Sciatic nerve (tissue), 2 donors: ENCODE measurements around the gene GALNT17. TPM values are rescaled to one million over a fixed set of nuclear protein-coding genes. Genes with fewer than 3 reads are reported as not detected.
"Not testable (repeated sequence)": the region's sequence is repeated elsewhere in the genome, so short reads cannot be mapped to it uniquely, and the experiment has no call there.

Experiments
- ATAC-seq: fragments of 200-7000 bp; cut with Tn5 transposase; one replicate; pipeline ENCODE4 v1.9.1; 2020; ENCODE audit warnings: mild to moderate bottlenecking, moderate library complexity
- DNase-seq: peaks from one replicate; pipeline ENCODE4 v3.0.0-alpha.2; 2020; ENCODE audit warnings: low spot score
- intact Hi-C: fragments of 100-400 bp; cut with DNase I; formaldehyde crosslinking; loops from one replicate; pipeline ENCODE4 v1.14.2; 2022
- total RNA-seq: library from RNA; stranded (reverse); fragmentation: NEBNext Ultra II Directional; extraction: Animal tissue kit (Norgen Biotek cat#: 25700); gene quantifications from one replicate; pipeline ENCODE4 v1.2.1, GENCODE V29; 2021
- donor health status: DM: no; HTN: no; CAD: no.
- donor health status: DM: no; HTN: no; CAD: no.

Gene GALNT17
- total RNA-seq, 1 donor from 2014 or later, result 65.4 TPM

GRCh38 chr7:71618278-71618677 is 486.3 kb downstream of the GALNT17 start:
- no peak for ATAC-seq
- no peak for DNase-seq
- intact Hi-C loops, result no loop called here

GRCh38 chr7:71625545-71625944 is 493.6 kb downstream of the GALNT17 start:
- intact Hi-C loops, result no loop called here
- ATAC-seq (no peak), DNase-seq (no peak)

GRCh38 chr7:71626206-71626605 is 494.3 kb downstream of the GALNT17 start:
- intact Hi-C loops, result no loop called here
- ATAC-seq, result no peak
- DNase-seq, result no peak

DNA sequence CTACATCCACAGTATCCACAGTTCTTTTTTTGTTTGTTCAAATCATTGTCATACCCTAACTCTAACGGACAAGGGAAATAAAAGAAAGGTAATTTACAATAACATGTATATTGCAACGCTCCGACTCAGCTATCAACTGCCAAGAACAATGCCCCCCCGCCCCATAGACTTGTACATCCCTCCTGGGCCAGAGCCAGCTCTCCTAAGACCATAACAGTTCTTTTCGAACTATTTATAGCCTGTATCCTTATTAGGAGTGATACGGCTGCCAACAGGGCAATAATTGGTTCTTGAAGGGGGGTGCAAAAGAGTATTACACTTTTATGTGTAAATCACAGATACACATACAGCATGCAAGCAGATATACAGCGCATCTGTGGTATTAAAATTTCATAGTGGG is 495.7 kb downstream of the GALNT17 start:
- ATAC-seq, result no peak
- intact Hi-C loops, result no loop called here
- no peak for DNase-seq

DNA sequence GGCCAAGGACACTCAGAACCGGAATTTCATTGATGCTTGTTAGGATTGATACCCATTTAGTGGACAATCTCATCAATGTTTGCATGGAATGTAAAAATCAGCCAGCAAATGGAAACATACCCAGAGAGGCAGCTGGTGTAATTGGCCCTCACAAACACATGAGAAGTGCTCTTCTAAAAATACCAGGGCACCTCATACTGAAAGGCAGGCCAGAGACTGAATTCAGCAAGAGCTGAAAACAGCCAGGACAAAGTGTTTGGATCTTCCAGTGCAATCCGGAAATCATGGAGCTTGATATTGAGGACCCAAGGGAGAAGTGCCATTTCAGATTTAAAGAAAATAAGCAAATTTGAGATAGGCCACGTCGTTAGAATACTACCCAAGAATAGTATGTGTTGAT is 498.6 kb downstream of the GALNT17 start:
- DNase-seq (no peak), ATAC-seq (no peak)
- intact Hi-C loops, result no loop called here

DNA sequence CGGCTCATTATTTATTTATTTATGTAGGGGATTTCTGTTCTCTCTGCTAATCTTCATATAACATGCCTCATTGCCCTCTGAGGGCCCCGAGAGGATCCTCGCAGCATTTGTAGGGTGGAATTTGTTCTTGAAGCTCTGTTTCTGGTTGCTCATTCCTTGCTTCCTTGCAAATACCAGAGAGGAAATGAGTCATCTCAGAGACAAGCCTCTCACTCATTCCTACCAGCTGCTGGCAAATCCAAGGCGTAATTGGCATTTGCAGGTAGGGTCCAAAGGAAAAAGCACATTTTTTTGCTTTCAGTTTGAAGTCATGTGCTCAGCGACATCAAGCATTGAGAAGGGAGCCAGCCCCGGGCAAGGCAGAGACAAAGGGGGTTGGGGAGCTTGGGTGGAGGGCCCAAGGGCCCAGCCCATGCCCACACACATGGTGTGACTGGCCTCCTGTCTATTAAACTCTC is 501.6 kb downstream of the GALNT17 start:
- ATAC-seq, result peak; percentile 60
- no peak for DNase-seq
- intact Hi-C loops, result no loop called here

DNA sequence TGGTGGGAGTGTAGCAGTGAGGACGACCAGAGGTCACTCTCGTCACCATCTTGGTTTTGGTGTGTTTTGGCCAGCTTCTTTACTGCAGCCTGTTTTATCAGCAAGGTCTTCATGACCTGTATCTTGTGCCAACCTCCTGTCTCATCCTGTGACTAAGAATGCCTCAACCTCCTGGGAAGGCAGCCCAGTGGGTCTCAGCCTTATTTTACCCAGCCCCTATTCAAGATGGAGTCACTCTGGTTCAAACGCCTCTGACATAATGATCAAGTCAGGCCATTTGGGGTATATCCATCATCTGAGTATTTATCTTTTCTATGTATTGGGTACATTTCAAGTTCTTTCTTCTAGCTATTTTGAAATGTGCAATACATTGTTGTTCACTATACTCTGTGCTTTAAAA is 503.9 kb downstream of the GALNT17 start:
- DNase-seq, ATAC-seq, intact Hi-C loops: not testable (repeated sequence)

GRCh38 chr7:71636329-71636728 is 504.4 kb downstream of the GALNT17 start:
- ATAC-seq (no peak), DNase-seq (no peak)
- intact Hi-C loops, result no loop called here

GRCh38 chr7:71637578-71637977 is 505.6 kb downstream of the GALNT17 start:
- no peak for ATAC-seq
- DNase-seq, result no peak
- intact Hi-C loops, result no loop called here

DNA sequence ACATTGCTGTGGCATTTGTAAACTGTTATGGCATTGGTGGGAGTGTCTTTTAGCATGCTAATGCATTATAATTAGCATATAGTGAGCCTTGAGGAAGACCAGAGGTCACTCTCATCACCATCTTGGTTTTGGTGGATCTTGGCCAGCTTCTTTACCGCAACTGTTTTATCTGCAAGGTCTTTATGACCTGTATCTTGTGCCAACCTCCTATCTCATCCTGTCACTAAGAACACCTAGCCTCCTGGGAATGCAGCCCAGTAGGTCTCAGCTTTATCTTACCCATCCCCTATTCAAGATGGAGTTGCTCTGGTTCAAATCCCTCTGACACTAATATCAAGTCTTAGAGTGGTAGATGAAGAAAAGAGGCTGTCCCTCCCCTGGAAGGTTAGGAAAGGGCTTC is 506.2 kb downstream of the GALNT17 start:
- no peak for ATAC-seq
- no peak for DNase-seq
- intact Hi-C loops, result no loop called here

DNA sequence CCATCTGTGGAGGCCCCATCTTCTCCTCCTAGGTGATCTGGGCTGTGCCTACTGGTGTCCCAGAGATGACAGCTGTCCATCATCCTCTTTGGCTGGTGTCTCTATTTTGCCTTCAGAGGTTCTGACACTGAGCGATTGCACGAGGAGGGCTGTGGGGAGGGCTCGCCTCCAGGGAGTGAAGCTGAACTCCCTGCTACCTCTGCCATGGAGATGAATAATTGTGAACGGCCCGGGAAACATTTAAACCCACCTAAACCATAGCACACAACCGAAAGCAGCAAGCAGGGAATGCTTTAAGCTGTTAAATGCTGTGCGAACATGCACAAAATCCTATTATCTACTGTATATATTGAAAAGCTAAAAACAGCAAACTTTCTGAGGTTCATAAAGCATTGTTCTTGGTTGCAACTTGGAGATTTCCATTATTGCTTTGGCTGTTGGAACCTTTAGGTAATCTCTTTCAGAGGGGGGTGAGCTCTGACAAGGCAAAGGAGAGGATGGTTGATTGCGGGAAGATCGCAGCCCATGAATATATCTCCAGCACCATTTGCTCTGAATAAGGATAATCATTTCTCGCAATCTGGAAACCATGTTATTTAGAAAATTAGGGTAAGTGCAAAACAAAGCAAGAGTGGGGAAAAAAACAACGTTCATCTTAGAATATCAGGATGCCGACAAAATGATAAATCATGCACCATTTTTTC is 507.6 kb downstream of the GALNT17 start:
- DNase-seq (no peak), ATAC-seq (no peak)
- intact Hi-C loops, result no loop called here

DNA sequence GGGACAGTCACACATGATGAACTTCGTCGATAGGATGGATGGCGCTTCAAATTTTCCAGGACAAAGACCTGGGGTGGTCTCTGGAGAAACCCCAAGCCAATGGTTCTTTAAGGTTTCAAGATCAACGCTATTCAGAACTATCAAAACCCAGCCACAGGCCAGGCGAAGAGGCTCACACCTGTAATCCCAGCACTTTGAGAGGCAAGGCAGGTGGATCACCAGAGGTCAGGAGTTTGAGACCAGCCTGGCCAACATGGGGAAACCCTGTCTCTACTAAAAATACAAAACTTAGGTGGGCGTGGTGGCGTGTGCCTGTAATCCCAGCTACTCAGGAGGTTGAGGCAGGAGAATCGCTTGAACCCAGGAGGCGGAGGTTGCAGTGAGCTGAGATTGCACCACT is 511.1 kb downstream of the GALNT17 start:
- ATAC-seq, DNase-seq: not testable (repeated sequence)

GRCh38 chr7:71645836-71646235 is 513.9 kb downstream of the GALNT17 start:
- DNase-seq (no peak), ATAC-seq (no peak)
- intact Hi-C loops, result no loop called here

More for the DNA sequence above, 511.1 kb downstream of the GALNT17 start:
- intact Hi-C loops, result not testable (repeated sequence)

DNA sequence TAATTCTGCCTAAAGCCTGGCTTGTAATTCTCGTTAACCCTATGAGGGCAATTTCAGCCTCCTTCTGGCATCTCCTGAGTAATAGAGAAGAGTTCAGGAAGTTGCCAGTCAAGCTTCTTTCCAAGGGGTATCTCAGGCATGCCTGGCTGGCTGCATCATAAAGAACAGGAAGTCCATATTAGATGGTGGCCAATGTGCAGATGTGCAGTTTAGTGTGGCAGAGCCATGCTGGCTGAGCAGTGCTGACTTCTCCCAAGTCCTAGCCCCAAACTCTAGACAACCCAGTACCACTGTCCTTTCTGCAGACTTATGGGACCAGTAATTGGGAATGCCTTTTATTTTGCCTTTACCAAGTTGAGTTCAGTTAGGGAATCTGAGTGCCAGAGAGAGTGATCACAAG is 517.9 kb downstream of the GALNT17 start:
- intact Hi-C loops, result loop anchor here (5.0 kb wide), 1 partner anchor 63 kb away; no protein-coding TSS in a partner anchor
- ATAC-seq, result no peak
- DNase-seq, result no peak

DNA sequence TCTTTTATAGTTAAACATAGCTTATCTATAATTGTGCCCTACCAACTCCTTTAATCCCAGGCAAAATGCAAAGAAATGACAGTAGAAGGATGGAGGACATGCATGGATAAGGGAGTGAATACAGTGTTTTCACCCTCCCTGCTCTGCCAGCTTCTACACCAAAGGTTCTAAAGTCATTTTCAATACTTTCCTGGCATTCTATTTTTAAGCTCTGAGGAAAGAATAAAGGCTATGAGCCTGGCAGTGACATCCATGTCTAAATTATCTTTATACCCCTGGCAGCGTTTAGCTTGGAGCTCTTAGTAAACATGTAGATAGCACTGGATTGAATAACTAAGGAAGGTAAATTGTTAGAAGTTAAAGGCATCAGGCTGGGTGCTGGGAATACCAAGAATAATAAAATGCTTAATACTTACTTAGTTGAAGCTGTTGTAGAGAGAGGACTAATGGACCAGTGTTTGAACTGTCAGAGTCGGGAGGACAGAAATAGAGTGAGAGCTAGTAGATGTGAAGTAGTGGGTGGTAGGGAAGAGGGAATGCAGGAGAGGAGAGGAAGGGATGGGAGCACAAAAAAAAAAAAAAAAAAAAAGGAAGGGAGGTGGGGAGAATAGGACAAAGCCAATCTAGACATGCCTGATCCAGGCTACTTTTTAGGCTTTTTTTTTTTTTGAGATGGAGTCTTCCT is 518.9 kb downstream of the GALNT17 start:
- no peak for ATAC-seq

DNA sequence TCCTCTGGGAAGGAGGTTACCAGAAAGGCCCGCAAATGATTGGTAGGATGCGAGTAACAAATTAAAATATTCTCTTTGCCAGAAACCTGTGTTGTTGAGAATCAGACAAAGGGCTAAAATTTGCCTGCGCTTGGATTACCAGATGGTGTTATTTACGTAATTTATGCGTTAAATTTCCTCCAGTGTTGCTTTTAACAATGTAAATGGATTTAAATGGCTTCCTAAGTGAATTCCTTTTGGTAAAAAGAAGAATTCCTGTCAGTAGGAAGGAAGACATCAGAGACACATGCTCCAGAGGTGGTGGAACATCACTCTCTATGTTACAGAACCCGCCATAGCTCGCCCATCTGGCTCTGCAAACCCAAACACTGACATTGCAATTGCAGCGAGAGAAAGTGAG is 520.6 kb downstream of the GALNT17 start:
- intact Hi-C loops, result loop anchor here (5.0 kb wide), 1 partner anchor 65 kb away; no protein-coding TSS in a partner anchor
- DNase-seq (no peak), ATAC-seq (no peak)

More for the DNA sequence above, 518.9 kb downstream of the GALNT17 start:
- DNase-seq, result no peak
- intact Hi-C loops, result loop anchor here (5.0 kb wide), 1 partner anchor 63 kb away; no protein-coding TSS in a partner anchor

- intact Hi-C loops, result no loop called here
- no peak for DNase-seq
- no peak for ATAC-seq
These were observed 525.4 kb downstream of the GALNT17 start for GRCh38 chr7:71657386-71657785.

DNA sequence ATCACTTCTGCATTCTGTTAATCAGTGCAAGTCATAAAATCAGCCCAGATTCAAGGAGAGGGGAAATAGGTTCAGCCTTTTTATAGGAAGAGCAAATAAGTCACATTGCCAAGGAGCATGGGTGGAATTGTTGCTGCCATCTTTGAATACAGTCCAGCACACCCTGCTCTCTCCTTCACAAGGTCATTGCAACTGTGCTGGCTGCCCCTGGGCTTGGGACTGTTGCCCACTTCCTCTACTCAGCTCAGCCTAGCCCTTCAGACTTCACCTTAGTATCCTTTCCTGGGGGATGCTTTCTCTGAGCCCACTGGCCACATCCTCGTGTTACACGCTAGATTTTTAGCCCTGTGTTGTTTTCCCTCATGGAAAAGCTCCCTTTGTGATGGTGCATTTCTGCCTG is 527.7 kb downstream of the GALNT17 start:
- DNase-seq (no peak), ATAC-seq (no peak)
- intact Hi-C loops, result no loop called here

- ATAC-seq (no peak), DNase-seq (no peak)
- intact Hi-C loops, result no loop called here
These were observed 529.8 kb downstream of the GALNT17 start for GRCh38 chr7:71661671-71662224.

DNA sequence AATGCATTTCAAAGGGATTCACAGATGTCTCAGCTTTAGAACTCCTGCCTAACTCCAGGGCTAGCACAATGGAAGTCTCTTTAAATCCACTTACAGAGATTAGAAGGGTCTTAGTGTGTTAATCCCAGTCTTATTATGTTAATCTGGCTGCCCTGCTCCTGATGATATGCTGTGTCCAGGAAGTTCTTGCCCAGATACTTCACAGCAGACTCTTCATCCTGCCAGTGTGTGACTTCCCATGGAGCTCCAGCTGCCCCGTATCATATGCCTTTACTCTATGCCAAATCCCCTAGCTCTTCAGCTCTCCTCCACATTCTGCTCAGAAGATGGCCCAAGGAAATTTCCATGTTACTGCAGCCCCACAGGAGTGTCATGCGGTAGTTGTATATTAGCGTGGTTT is 533.8 kb downstream of the GALNT17 start:
- no peak for ATAC-seq

More for the DNA sequence above, 533.8 kb downstream of the GALNT17 start:
- intact Hi-C loops, result no loop called here
- DNase-seq, result no peak
